ENCODE data around the gene ADPRS.

DNA sequence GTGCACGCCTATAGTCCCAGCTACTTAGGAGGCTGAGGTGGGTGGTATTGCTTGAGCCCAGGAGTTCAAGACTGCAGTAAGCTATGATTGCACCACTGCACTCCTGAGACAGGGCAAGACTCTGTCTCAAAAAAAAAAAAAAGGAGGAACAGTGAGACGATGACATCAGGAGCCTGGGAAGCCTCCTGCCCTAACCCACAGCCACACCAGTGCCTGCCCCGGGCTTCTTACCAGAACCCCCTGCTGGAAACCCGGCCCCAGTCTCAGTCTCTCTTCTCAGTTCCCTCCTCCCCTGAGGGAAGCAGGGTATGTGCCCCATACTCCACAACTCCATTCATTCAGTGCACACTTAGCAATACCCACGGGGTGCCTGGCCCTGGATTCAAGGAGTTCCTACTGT is 27.2 kb downstream of the ADPRS start:
- TF ChIP-seq, protein P1, sequence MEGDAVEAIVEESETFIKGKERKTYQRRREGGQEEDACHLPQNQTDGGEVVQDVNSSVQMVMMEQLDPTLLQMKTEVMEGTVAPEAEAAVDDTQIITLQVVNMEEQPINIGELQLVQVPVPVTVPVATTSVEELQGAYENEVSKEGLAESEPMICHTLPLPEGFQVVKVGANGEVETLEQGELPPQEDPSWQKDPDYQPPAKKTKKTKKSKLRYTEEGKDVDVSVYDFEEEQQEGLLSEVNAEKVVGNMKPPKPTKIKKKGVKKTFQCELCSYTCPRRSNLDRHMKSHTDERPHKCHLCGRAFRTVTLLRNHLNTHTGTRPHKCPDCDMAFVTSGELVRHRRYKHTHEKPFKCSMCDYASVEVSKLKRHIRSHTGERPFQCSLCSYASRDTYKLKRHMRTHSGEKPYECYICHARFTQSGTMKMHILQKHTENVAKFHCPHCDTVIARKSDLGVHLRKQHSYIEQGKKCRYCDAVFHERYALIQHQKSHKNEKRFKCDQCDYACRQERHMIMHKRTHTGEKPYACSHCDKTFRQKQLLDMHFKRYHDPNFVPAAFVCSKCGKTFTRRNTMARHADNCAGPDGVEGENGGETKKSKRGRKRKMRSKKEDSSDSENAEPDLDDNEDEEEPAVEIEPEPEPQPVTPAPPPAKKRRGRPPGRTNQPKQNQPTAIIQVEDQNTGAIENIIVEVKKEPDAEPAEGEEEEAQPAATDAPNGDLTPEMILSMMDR (IDR thresholded peaks at IDR 0.05; ENCODE audit: insufficient read depth, low read depth, low read length), result no peak
- no peak for TF ChIP-seq EZH2 (IDR thresholded peaks at IDR 0.05; ENCODE audit: insufficient read depth, low read length)

Measured in astrocyte (in vitro differentiated cells and primary cell).